COR-L47 (cell line): ENCODE data around the gene RNPEP.
"Not testable (repeated sequence)": the region's sequence is repeated elsewhere in the genome, so short reads cannot be mapped to it uniquely, and the experiment has no call there.

Experiments
- DNase-seq: peaks from one replicate; lab custom pipeline; 2025; lab: John Stamatoyannopoulos, UW

RNPEP gene

GRCh38 chr1:202036595-202037387, 54.3 kb downstream of the RNPEP start:
- no peak for DNase-seq

- DNase-seq: no peak
These were observed 55.4 kb downstream of the RNPEP start for GRCh38 chr1:202037706-202038296.

- no peak for DNase-seq
These were observed 56.4 kb downstream of the RNPEP start for GRCh38 chr1:202038688-202039346.

- DNase-seq: peak; percentile 56
These were observed 63.3 kb downstream of the RNPEP start for GRCh38 chr1:202045705-202046104.

- DNase-seq: peak; percentile 87
These were observed 63.8 kb downstream of the RNPEP start for GRCh38 chr1:202046227-202046626.

DNA sequence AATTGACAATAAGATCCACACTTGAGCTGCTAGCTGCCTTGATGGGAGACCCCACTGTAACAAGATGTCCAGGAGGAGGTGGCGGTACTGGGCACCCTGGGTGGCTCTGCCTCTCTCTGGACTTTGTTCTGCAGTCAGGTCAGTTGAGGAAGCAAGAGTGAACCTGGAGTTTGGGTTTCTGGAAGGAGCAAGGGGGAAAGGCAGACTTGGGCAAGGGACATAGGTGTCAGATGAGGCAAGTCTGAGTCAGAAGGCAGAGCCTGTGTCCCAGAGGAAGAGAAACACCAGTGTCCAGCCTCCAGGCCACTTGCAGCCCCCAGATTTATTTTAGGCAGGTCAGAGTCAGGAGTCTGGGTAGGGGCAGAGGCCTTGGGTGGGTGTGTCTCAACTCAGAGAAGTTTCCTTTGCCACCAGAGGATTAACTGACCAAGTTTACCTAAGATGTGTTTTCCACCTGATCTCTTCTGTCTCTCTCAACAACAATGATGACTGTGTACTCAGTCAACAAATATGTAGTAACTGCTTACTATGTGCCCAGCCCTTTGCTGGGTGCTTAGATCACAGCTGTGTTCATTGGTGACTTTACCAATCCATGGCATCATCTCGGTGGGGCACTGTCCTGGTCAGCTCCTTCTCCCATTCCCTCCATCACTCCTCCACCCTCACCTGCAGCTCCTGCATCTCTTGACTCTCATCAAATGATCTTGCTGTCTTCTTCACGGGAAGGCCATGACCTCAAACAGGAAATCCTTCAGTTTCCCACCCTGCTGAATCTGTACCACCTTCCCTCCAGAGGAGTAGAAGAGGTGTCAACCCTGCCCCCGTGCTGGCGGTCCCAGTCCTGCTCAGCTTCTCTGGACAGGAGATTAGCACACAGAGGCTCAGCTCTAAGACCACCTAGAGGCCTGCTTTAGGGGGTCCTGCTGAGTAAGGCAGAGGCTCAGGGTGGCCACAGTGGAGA, 64.6 kb downstream of the RNPEP start:
- DNase-seq: no peak

DNA sequence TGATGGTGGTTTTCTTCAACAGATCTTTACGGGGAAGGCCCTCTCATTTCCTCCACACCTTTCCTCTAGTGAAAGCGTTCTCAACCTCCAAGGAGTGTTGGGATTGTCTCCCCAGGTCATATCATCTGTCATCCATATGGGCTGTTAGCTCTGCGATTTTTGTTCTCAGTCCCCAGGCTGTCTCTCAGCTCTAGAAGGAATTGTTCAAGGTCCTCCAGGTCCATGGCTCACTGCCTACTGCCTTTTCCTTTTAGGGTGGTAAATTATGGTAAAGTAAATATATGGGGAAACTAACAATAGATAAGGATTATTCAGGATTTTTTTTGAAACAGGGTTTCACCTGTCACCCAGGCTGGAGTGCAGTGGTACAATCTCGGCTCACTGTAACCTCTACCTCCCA, 65.5 kb downstream of the RNPEP start:
- DNase-seq: peak; percentile 17

DNA sequence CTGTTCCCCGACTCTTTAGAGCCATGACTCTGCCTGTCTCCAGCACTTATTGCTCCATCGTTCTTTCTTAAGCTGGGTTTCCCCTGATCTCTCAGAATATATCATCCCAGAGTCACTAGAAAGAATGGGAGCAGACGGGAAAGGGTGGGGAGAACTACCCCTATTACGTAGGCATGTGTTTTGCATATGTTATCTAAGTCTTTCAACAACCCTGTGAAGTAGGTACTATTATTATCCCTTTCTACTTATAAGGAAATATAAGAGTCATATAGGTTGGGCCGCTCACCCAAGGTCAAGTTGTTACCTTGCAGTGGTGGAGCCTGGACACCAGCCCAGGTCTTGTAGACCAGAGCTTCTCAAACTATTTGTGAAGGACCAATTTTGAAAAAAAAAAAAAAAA, 66.7 kb downstream of the RNPEP start:
- no peak for DNase-seq

DNA sequence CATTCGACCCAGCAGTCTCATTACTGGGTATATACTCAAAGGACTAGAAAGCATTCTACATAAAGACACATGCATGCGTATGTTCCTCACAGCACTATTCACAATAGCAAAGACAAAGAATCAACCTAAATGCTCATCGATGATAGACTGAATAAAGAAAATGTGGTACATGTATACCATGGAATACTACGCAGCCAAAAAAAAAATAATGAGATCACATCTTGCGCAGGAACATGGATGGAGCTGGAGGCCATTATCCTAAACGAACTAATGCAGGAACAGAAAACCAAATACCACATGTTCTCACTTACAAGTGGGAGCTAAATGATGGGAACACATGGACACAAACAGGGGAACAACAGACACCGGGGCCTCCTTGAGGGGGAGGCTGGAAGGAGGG, 71.6 kb downstream of the RNPEP start:
- no peak for DNase-seq

GRCh38 chr1:202054673-202055072, 72.2 kb downstream of the RNPEP start:
- DNase-seq: not testable (repeated sequence)
